ENCODE measurements around the gene LAMTOR1. TPM values are rescaled to one million over a fixed set of nuclear protein-coding genes. Genes with fewer than 3 reads are reported as not detected.
A peak's percentile ranks its signal among the peaks of the same experiment; 100 is the strongest.

Gene LAMTOR1
- total and polyA plus RNA-seq, 2 donors (not counting 3 experiments of a cell fraction or from before 2014, with no cell fraction given) = 95.1 to 174 TPM

- peaks cover 21% of the 10 kb centered on the region for H3K79me2 ChIP-seq (ENCODE audit: control insufficient read depth, insufficient read depth, low read length)
- TF ChIP-seq MYC (IDR thresholded peaks at IDR 0.05; ENCODE audit: low read depth, low read length) = no peak
- TF ChIP-seq, protein P1, sequence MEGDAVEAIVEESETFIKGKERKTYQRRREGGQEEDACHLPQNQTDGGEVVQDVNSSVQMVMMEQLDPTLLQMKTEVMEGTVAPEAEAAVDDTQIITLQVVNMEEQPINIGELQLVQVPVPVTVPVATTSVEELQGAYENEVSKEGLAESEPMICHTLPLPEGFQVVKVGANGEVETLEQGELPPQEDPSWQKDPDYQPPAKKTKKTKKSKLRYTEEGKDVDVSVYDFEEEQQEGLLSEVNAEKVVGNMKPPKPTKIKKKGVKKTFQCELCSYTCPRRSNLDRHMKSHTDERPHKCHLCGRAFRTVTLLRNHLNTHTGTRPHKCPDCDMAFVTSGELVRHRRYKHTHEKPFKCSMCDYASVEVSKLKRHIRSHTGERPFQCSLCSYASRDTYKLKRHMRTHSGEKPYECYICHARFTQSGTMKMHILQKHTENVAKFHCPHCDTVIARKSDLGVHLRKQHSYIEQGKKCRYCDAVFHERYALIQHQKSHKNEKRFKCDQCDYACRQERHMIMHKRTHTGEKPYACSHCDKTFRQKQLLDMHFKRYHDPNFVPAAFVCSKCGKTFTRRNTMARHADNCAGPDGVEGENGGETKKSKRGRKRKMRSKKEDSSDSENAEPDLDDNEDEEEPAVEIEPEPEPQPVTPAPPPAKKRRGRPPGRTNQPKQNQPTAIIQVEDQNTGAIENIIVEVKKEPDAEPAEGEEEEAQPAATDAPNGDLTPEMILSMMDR (IDR thresholded peaks at IDR 0.05; ENCODE audit: extremely low read depth in 1 of 2, insufficient read depth in 1 of 2, low read depth in 1 of 2, low read length in 2 of 2) = no peak
- TF ChIP-seq POLR2AphosphoS5 (IDR thresholded peaks at IDR 0.05; ENCODE audit: insufficient read depth, low read depth, low read length) = no peak
- FAIRE-seq (no peak), DNase-seq (ENCODE audit: low read depth, low spot score) (no peak)
- ChIA-PET CTCF (interaction anchor here (0.7 to 2.0 kb wide), 3 partner anchors 38 to 84 kb away, joined by 3 to 13 read pairs (median 7); no protein-coding TSS in a partner anchor), POLR2A (no interaction called here)
- H3K9ac ChIP-seq (replicated peaks; ENCODE audit: extremely low read depth, insufficient read depth, low read length) = no peak within 1 kb of the TSS
- H3K4me2 ChIP-seq (ENCODE audit: insufficient read depth, low read length) = no peak within 1 kb of the TSS
- no peaks in the 10 kb centered on the region for H3K36me3 ChIP-seq (ENCODE audit: control insufficient read depth in 2 of 2, extremely low read depth in 1 of 2, insufficient read depth in 2 of 2, low read length in 2 of 2)
- peaks cover 18% of the 10 kb centered on the region for H3K4me1 ChIP-seq (ENCODE audit: control insufficient read depth, extremely low read depth, insufficient read depth, low read length)
- no peaks in the 10 kb centered on the region for H4K20me1 ChIP-seq (replicated peaks; ENCODE audit: control insufficient read depth, extremely low read depth, insufficient read depth, low read length)
- BruUV-seq (replicated peaks) = no TSS peak
- H3K9me3 ChIP-seq (replicated peaks; ENCODE audit: control insufficient read depth, insufficient read depth, low read length) = no peaks in the 10 kb centered on the region
- H2AFZ ChIP-seq (ENCODE audit: low read depth, low read length) = no peak within 1 kb of the TSS
- intact Hi-C loops (cut with micrococcal nuclease) = no loop called here
- dilution Hi-C loops (cut with MboI; ENCODE audit: extremely low pct_ligation_motif_present, low sequenced_read_pairs) = no loop called here
- no peak within 1 kb of the TSS for H3K4me3 ChIP-seq (replicated peaks in 1 of 3; ENCODE audit: insufficient read depth in 1 of 3, low read depth in 1 of 3, low read length in 3 of 3)
- H3K27ac ChIP-seq (ENCODE audit: insufficient read depth, low read depth, low read length) = no peak within 1 kb of the TSS
- H3K9me1 ChIP-seq (replicated peaks; ENCODE audit: control insufficient read depth, extremely low read depth, insufficient read depth, low read length) = no peaks in the 10 kb centered on the region
- H3K27me3 ChIP-seq (ENCODE audit: control insufficient read depth in 2 of 2, insufficient read depth in 2 of 2, low read length in 2 of 2) = no peaks in the 10 kb centered on the region
Observed at GRCh38 chr11:72105888-72106287, 2.8 kb upstream of the LAMTOR1 start, which contains the start of gene TOMT. Gene TOMT, plus strand, starts transcription at chr11:72105924. Its CDS starts 28 bp downstream, at chr11:72105952.

DNA sequence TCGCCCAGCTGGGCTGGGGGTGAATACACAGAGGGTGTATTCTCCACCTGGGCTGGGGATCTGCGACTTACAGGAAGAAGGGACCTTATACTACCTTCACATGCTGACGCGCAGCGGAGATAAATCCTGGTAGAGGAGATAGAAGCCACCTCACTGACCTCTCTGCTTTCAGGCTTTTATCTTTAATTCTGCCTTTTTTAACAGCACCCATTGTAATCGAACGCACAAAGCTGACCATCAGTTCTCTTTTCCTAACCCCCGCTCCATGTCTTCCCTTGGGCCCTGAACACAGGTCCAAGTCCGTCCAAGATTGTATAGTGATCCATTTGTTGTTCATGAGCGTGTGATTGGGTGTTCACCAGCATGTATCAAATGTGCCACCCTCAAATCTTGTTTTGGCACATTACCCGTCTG is 664 bp upstream of the LAMTOR1 start:
- Histone ChIP-seq H3K4me3 (replicated peaks in 1 of 3; ENCODE audit: insufficient read depth in 1 of 3, low read depth in 1 of 3, low read length in 3 of 3) (peak overlapping the region in 1 of 3 experiments; percentile 7), H3K9me3 (replicated peaks; ENCODE audit: control insufficient read depth, insufficient read depth, low read length) (no peaks in the 10 kb centered on the region), H2AFZ (ENCODE audit: low read depth, low read length) (peak overlapping the region; percentile 79), H3K4me1 (ENCODE audit: control insufficient read depth, extremely low read depth, insufficient read depth, low read length) (peaks cover 26% of the 10 kb centered on the region), H3K9me1 (replicated peaks; ENCODE audit: control insufficient read depth, extremely low read depth, insufficient read depth, low read length) (no peaks in the 10 kb centered on the region), H3K4me2 (ENCODE audit: insufficient read depth, low read length) (peak overlapping the region; percentile 35), H3K9ac (replicated peaks; ENCODE audit: extremely low read depth, insufficient read depth, low read length) (peak overlapping the region; percentile 42), H3K79me2 (ENCODE audit: control insufficient read depth, insufficient read depth, low read length) (peaks cover 29% of the 10 kb centered on the region), H3K36me3 (ENCODE audit: control insufficient read depth in 2 of 2, extremely low read depth in 1 of 2, insufficient read depth in 2 of 2, low read length in 2 of 2) (peaks cover 4 to 5% of the 10 kb centered on the region in 2 experiments), H3K27ac (ENCODE audit: insufficient read depth, low read depth, low read length) (peak overlapping the region; percentile 54), H4K20me1 (replicated peaks; ENCODE audit: control insufficient read depth, extremely low read depth, insufficient read depth, low read length) (no peaks in the 10 kb centered on the region), H3K27me3 (ENCODE audit: control insufficient read depth in 2 of 2, insufficient read depth in 2 of 2, low read length in 2 of 2) (no peaks in the 10 kb centered on the region)
- ChIA-PET CTCF (interaction anchor here (2.2 kb wide), 1 partner anchor 78 kb away, joined by 7 read pairs; no protein-coding TSS in a partner anchor), POLR2A (no interaction called here)
- DNase-seq (ENCODE audit: low read depth, low spot score) (no peak), FAIRE-seq (no peak)
- BruUV-seq (replicated peaks) = TSS peak; percentile 99
- dilution Hi-C loops (cut with MboI; ENCODE audit: extremely low pct_ligation_motif_present, low sequenced_read_pairs) = no loop called here
- intact Hi-C loops (cut with micrococcal nuclease) = loop anchor here (1.0 to 2.0 kb wide), 3 partner anchors 9 to 63 kb away; partner anchors contain the start of genes ANAPC15, LRRC51 and NUMA1
- TF ChIP-seq FOS (IDR thresholded peaks at IDR 0.05; ENCODE audit: borderline replicate concordance, insufficient read depth, low read length) (no peak), JUN (IDR thresholded peaks at IDR 0.05; ENCODE audit: borderline replicate concordance, insufficient read depth, insufficient read length, low read depth) (no peak), POLR2AphosphoS5 (IDR thresholded peaks at IDR 0.05; ENCODE audit: insufficient read depth, low read depth, low read length) (no peak), EZH2 (IDR thresholded peaks at IDR 0.05; ENCODE audit: borderline replicate concordance, low read depth, low read length, severe bottlenecking) (no peak), POLR2A (IDR thresholded peaks at IDR 0.05; ENCODE audit: low read depth, low read length) (no peak), GATA2 (IDR thresholded peaks at IDR 0.05; ENCODE audit: insufficient read depth, insufficient read length, low read depth, low read length) (no peak), MYC (IDR thresholded peaks at IDR 0.05; ENCODE audit: low read depth, low read length) (no peak)
- TF ChIP-seq, protein P2, sequence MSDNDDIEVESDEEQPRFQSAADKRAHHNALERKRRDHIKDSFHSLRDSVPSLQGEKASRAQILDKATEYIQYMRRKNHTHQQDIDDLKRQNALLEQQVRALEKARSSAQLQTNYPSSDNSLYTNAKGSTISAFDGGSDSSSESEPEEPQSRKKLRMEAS (IDR thresholded peaks at IDR 0.05; ENCODE audit: insufficient read depth, insufficient read length) = no peak
- TF ChIP-seq, protein P1 (IDR thresholded peaks at IDR 0.05; ENCODE audit: extremely low read depth in 1 of 2, insufficient read depth in 1 of 2, low read depth in 1 of 2, low read length in 2 of 2) = no peak
